DMS 273 treated with DMSO at 0.1 percent for 48 hours (cell line): ENCODE results near the gene UNC119.
"Not testable (repeated sequence)": the region's sequence is repeated elsewhere in the genome, so short reads cannot be mapped to it uniquely, and the experiment has no call there.

Experiments
- DNase-seq: peaks from one replicate; lab custom pipeline; 2025; lab: John Stamatoyannopoulos, UW

The UNC119 gene

DNA sequence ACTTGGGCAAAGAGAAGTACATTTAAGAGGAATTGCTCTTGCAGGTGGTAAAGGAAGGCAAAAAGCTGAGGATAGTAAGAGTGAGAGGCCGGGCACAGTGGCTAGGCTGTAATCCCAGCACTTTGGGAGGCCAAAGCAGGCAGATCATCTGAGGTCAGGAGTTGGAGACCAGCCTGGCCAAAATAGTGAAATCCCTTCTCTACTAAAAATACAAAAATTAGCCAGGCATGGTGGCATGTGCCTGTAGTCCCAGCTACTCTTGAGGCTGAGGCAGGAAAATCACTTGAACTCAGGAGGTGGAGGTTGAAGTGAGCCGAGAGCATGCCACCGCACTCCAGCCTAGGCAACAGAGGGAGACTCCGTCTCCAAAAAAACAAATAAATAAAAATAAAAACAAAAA, 30.1 kb downstream of the UNC119 start:
- not testable (repeated sequence) for DNase-seq

DNA sequence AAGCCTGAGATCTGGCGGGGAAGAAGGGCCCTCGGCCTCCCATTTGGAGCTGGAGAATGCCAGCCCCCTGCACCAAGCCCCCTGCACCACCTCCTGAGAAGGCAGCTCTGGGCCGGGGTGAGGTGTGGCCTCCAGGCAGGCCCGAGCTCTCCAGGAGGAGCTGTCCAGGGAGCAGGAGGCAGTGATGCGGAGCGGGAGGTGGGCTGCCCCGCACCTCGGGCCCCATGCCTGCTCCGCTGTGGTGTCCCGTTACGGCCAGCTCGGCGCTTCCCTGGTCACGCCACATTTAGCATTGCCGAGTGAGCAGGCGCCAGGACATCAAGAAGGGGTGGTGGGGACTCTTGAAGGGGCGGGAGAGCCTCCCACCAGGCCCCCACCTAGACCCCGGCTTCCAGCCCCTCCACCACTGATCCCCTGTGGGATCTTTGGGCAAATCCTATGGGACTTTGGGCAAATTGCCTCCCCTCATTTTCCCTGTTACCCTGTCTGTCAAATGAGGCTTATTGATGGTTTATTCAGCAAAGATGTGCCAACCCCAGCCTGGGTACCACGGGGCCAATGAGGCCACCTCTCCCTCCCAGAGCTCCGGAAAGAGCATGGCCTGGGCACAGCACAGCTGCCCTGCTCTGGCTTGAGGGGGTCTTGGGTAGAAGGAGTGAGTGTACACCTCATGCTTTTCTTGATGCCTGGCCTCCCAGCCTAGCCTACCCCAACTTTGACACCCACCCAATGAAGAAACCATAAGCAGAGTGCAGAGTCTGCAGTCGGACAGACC, 30.9 kb downstream of the UNC119 start:
- DNase-seq, result no peak

DNA sequence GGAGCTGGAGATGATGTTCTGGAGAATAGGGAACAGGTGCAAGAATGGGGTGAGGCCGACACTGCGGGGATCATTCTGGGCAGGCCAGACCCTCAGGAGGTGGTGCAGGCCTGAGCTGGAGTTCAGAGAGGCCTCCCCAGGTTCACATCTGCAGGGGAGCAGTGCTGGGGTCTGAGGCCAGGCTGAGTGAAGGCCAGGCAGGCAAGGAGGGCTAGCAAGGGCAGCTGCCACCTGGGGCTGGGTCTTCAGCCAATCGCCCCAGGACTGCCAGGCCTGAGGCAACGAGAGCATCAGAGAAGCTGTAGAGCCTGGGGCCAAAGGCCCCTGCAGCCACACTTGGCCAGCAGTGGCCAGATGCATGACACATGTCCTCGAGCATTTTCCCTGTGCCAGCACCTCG, 31.7 kb downstream of the UNC119 start:
- no peak for DNase-seq

DNA sequence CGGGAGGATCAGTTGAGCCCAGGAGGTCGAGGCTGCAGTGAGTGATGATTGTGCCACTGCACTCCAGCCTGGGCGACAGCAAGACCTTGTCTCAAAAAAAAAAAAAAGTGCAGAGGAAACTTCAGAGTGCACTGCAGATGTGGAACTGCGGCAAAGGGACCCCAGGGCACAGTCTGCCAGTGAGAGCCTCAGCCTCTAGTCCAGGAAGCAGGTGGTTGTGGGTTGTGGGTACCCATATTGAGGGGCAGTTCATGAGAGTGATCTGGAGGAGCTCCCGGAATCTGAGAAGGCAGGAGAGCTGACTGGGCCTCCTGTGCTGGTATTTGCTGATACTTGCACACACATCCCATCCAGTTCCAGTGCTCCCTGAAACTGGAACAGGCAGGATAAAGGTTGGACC, 33.2 kb downstream of the UNC119 start:
- DNase-seq, result no peak

DNA sequence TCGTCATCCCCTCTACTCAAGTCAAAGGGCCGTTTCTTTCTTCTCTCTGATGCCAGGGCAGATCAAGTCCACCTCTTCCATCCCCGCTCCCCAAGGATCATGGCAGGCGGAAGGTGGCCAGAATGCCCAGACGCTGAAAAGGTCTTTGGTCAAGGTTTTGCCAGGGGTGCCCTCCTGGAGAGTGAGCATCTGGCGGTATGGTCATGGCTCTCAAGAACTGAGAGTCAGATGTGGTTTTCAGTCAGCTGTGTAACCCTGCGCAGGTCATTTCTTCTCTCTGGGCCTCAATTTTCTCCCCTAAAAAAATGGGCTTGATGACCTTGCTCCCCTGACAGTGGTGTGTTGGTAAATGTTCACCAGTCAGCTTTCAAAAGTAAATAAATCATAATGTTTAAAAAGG, 33.8 kb downstream of the UNC119 start:
- DNase-seq, result no peak

DNA sequence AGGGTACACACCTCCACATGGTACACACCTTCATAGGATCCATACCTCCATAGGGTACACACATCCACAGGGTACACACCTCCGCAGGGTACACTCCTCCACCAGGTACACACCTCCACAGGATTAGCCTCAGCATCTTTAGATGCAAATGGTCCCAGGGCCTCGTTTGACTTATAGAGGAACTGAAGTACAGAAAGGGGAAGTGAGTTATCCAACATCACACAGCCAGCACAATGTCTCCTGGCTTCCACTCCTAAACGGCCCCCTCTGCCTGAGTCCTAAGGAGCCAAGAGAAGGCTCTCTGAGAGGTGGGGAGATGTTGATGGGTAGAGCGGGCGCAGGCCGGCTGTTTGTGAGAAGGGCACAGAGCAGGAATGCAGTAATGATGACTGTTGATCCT, 34.3 kb downstream of the UNC119 start:
- no peak for DNase-seq

DNA sequence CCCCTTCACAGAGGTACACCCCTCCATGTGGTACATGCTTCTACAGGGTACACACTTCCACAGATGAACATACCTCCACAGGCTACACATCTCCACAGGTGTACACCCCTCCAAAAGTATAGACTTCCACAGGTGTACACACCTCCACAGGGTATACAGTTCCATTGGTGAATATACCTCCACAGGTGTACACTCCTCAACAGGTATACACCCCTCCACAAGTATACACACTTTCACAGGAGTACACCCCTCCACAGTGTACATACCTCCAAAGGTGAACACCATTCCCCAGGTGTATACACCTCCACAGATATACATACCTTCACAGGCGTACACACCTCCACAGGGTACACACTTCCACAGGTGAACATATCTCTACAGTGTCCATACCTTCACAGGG, 36.9 kb downstream of the UNC119 start:
- no peak for DNase-seq

DNA sequence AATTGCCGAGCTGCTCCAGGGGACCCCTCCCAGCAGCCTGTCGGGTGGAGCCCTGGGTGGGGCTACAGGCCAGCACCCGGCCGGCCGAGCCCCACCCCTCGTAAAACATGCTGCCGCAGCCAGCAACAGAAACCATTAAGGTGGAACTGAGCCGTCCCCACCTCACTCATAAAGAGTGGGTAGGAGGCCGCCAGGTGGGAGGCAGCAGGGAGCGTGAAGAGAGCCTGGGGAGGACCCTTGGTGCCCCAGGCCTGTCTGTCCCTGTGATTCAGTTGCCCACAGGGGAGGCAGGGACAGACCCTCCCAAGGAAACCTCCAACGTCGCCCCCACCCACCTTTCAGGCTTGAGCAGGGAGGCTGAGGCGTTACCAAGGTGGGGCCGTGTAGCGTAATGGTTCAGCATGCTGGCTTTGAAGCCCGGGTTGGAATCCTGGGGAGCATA, 37.8 kb downstream of the UNC119 start:
- no peak for DNase-seq

DNA sequence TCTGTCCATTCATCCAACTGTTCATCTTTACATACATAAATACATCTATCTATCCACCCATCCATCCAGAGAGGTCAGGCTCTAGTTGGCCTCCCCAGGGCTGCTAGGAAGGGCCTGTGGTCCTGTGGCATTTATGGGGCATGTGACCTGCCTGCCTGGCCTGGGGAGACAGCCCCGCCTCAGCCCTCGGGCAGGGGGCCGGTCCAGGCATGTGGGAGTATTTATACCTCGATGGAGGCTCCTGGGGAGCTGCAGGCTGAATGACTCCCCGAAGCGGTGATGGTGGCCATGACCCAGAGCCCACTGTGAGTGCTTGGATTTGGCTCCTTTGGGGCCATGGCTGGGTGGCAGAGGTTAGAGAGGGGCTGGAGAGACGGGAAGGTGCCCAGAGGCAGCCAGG, 38.9 kb downstream of the UNC119 start:
- no peak for DNase-seq

DNA sequence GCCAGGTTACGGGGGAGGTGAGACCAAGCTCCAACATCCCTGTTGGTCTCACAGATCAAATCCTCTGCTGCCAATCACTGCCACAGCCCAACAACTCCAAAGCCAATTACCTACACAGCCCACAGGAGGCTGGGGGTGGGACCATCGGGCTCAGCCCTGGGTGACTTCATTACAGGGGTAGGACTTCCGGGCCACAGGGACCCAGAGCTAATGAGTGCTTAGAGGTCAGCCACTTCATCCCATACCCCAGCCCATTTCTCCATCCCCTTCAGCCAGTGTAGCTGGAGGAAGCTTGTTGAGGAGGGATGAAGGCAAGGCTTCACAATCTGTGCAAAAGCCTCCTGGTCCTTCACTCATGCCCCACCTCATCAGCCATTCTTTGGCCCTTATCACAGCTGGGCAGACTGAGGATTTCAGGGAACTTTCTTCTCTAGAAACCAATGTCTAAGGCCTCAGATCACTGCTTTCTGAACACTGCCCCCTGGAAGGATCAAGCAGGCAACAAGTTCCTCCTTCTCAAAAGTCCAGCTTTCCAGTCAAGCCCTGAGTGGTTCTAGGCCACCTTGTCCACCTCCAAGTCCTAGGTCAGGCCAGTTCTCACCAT, 40.5 kb downstream of the UNC119 start:
- no peak for DNase-seq

DNA sequence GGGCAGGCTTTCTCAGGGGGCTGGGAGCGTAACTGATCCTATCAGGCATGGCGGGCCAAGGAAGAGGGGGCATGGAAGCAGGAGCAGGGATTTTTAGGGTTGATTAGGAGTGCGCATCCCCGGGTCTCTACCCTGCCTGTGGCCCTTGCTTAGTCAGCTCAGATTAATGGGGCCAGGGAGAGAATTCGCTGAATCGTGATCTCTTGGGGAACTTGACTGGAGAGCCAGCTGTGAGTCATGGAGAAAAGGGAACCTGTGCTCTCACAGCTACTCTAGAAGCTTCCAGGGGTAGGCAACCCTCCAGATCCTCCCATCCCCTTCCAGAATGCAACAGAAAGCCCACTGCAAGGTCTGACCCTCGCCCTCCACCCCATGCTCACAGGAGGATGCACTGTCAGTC, 42.6 kb downstream of the UNC119 start:
- DNase-seq, result no peak

DNA sequence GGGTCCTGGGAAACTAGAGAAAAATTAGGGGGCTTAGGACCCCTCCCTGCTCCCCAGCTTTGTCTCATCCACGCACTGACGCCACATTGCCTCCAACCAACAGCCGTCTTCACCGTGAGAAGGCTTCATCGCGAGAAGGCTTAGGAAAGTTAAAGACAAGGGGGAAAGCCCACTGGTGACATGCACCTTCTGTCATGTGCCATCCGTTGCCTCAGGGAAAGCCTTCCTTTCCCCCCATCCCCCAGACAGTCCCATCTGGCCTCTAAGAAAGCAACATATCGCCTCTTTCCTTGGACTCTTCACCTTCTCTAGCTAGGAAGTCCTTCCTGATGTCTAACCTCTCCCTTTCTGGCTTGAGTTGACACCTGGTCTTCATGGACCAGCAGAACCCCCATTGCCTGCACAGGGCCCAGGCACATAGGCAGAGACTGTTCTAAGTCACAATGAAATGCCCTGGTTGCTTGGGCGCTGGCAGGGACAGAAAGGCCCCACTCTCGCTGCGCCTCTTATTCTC, 44.2 kb downstream of the UNC119 start:
- DNase-seq, result no peak

DNA sequence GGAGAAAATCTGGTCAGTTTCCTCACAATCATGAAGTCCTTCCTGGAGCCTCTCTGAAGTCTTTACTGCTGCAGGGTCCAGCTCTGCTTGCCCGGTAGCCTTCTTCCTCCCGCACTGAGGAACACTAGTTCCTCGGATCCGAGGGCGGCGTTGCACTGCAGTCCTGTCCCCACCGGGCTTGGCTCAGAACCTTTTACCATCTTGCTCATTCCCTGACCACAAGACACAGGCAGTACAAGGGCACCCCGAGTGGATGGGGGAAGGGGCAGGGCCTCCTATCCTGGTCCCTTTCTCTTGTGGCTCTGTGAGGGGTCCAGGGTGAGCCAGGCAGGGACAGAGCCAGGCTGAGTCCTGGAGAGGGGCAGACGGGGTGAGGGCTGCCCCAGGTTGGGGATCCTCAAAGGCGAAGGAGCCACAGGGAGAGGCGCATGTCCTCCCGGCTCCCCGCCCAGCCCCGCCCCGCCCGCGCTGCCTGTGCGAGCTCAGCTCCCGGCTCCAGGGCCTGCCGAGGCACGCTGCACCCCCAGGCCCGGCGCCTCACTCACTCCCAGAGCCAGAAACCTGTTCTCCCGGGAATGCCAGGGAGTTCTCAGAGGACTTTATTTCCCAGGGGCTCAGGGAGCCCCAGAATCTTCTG, 44.7 kb downstream of the UNC119 start:
- DNase-seq, result no peak

DNA sequence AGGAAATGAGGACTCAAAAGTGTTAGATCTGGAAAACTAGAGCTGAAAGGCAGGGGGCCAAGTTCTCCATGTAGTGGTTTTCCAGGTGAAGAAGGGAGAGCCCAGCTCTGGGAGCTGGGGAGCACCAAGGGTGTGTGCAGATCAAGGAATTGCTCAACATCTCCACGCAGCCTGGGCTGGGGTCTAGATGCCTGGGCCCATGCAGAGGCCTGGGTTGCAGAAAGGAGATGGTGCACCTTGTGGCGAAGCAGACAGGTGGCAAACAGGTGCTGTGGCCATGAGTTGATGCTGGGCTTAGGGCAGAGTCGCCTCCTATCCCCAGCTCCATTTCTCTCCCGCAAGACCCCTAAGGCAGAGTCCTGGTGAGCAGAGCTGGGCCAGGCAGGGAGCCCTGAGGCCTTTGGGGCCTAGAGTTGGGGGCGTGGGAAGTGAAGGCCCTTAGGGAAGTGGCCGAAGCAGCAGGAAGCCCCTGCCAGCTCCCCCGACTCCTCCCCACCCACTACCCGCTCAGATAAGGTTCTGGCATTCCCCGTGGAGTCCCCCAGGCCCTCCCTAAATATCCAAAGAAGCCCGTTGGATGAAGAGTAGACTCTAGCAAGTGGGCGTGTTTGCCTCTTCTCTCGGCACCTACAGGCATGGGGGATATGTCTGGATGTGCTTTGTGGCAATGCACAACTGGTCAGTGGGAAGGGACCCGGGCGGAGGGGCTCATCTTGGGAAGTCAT, 45.5 kb downstream of the UNC119 start:
- DNase-seq, result no peak

DNA sequence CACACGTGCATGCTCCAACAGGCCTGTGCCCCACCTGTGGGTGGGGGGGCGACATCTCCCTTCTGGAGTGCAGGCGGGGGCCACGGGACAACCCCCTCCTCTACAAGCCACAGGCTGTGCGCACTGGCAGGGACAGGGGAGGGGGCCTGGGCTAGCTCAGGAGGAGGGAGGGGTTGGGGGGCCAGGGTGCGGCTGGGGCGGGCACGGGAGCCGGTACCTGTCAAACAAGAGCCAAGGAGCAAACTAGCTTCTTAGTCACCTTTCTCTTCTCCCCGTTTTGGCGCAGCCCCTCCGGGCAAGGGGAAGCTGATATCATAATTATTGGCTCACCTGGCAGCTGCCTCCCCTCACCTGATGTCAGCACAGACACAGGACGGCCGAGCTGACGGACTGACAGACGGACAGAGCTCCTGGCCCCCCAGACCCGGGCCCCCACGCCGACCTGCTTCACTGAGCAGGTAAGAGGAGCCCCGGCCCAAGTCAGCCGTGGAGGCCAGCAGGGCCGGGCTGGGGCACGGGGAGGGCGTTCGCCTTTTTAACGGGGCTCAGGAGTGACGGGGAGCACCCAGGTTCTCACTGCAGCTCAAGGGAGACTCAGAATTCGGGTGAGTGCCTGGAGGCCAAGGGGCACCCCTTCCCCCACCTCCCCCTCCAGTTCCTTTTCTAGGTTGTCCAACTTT, 46.3 kb downstream of the UNC119 start, which contains the start of gene FOXN1:
Gene FOXN1 (plus strand): TSS at position 363 of the 680 bp plus-strand sequence. CDS start 17,622 bp downstream, outside the sequence.
- no peak for DNase-seq

DNA sequence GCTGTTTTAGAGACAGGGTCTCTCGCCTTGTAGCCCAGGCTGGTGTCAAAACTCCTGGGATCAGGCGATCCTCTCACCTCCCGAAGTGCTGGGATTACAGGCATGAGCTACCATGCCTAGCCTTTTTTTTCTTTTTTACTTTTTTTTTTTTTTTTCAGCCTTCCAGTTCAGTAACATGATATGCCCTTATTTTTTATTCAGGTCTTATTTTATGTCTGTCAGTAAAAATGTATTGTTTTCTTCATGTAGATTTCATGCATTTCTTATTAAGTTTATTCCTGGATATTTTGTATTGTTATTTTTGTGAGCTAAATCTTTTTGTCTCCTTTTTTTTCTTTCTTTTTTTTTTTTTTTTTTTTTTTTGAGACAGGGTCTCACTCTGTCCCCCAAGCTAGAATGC, 49.0 kb downstream of the UNC119 start:
- DNase-seq, result no peak

DNA sequence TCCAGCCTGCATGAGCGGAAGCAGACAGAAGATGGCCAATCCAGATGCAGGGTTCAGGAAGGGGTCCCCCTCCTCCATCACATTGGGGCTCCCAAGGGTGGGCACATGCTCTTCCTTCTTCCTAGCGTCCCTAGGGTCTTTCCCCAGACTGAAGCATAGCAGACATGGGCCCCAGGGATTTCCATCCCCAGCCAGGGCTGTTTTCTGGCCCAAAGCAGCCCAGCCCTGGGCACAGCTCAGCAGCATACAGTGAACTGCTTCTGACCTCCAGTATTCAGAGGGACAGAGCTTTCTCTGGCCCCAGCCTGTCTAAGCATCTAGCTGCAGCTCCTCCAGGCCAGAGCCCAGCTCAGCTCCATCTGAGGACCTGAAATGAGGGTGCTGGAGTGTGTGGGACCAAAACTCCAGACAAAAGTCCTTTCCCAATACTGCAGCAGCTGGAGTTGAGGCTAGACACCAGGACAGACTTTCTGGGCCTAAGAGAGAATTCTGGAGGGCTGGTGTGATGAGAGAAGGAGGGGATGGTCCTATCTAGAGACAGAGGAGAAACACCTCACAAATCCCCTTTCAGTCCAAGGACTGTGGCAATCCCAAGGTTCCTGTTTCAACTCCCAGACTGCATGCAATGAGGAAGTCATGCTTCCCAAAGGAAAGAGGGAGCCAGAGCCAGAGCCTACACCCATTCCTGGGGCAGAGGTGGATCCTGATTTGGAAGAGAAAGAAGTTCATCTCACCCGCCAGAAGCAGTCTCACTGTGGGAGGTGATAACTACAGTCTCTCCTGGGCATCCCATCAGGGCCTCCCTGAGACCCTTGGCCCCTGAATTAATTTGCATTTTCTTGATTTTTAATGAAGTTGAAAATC, 50.8 kb downstream of the UNC119 start:
- DNase-seq, result no peak

DNA sequence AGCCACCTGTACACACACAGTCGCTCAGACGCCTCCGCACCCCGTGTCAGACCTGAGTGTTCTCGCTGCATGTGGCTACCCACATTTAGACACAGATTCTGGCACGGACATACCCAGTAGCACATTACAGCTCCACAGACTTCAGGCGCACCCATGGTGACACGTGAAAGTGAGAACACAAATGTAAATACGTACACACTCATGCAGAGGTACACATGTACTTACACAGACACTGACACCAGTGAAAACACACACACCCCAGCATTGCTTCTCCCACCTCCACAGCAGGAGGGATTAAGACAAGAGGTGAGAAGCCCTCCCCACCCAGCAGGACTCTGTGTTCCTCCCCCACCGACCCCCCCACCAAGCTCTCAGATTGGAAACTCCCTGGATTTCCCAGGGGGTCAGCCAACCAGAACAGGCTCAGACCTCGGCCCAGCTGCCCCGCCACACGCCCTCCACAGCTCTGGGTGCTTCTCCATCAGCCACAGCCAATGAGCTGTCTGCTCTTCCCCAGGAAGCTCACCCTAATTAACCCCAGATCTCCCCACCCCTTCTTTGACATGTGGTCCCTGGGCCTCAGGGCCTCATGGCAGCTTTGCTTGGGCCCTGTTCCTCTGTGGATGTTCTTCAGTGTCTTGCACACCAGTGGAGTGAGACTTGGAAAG, 51.6 kb downstream of the UNC119 start:
- peak; percentile 66 for DNase-seq

DNA sequence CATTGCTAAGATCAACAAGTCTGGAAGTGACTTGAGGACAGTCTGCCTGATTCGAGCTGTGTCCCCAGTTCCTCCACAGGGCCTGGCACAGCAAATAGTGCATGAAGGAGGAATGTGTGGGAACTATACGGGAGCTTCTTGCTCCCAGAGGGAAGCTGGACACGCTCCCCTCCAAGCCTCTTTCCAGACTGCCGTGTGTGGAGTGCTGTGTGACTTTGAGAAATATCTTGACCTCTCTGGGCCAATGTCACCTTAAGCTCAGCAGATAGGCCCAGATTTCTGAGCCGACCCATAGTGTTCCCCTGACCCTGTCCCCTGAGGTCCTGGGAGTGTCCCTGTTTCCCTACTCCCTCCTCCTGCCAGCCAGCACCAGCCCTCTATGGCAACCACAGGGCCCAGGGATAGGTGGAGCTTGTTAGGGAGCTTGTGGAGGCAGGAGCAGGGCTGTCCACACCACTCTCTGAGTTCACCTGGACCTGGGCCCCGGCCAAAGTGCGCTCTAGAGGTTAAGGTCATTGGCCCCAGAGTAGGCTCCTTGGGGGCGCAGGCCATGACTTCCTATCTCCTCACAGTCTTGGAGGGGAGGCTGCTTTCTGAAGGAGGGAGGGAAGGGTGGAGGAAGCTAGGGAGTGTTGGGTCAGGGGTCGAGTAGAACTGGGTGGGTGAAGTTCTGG, 52.6 kb downstream of the UNC119 start:
- no peak for DNase-seq

DNA sequence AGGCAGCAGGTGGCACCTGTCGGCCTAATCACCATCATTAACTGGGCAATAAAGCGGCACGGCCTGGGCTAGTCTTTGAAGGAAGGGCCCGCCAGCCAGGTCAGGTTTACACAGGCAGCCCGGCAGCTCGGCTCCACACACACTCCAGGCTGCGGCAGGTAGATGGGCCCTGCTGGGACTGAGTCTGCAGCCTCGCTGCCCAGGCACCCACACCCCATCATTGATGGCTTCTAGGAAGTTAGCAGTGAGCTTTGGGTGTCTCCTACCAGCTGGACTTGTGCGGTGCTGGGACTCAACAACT, 53.1 kb downstream of the UNC119 start:
- no peak for DNase-seq
